Smooth muscle cell (in vitro differentiated cells): ENCODE data around the gene ZNF286A. TPM values are rescaled to one million over a fixed set of nuclear protein-coding genes. Genes with fewer than 3 reads are reported as not detected.
"Not testable (repeated sequence)": the region's sequence is repeated elsewhere in the genome, so short reads cannot be mapped to it uniquely, and the experiment has no call there.

Source experiments
- DNase-seq: peaks from one replicate; lab custom pipeline; 2025; ENCODE audit not compliant: unreplicated experiment; lab: John Stamatoyannopoulos, UW
- H2AFZ ChIP-seq: fragments of 200-600 bp; sonication (generic); 2 replicates; pipeline ENCODE4 v1.6.0; 2016; ENCODE audit warnings: antibody characterized with exemption, low read depth, mild to moderate bottlenecking
- H3F3A ChIP-seq: fragments of 200-600 bp; sonication (generic); 2 replicates; pipeline ENCODE4 v1.6.0; 2017; ENCODE audit warnings: antibody characterized with exemption, low read depth
- H3K27ac ChIP-seq: fragments of 200-600 bp; sonication (generic); 2 replicates; pipeline ENCODE4 v1.5.1; 2016; ENCODE audit warnings: low read depth, mild to moderate bottlenecking
- H3K27me3 ChIP-seq: fragments of 200-600 bp; sonication (generic); 2 replicates; pipeline ENCODE4 v1.6.1; 2016; ENCODE audit warnings: low read depth, mild to moderate bottlenecking
- H3K36me3 ChIP-seq: fragments of 200-600 bp; sonication (generic); 2 replicates; pipeline ENCODE4 v1.5.1; 2016; ENCODE audit warnings: low read depth
- H3K4me1 ChIP-seq: fragments of 200-600 bp; sonication (generic); 2 replicates; pipeline ENCODE4 v1.5.1; 2016; ENCODE audit warnings: low read depth
- H3K4me2 ChIP-seq: fragments of 200-600 bp; sonication (generic); 2 replicates; pipeline ENCODE4 v1.6.0; 2016; ENCODE audit warnings: mild to moderate bottlenecking
- H3K4me3 ChIP-seq: fragments of 200-600 bp; sonication (generic); 2 replicates; pipeline ENCODE4 v1.5.1; 2016; ENCODE audit warnings: mild to moderate bottlenecking
- H3K79me2 ChIP-seq: fragments of 200-600 bp; sonication (generic); 2 replicates; pipeline ENCODE4 v1.6.0; 2016; ENCODE audit warnings: low read depth, mild to moderate bottlenecking
- H3K9ac ChIP-seq: fragments of 200-600 bp; sonication (generic); 2 replicates; pipeline ENCODE4 v1.6.0; 2016; ENCODE audit warnings: low read depth
- H3K9me3 ChIP-seq: fragments of 200-600 bp; sonication (generic); replicated peaks from 2 replicates; pipeline ENCODE4 v1.5.1; 2016; ENCODE audit warnings: low read depth
- H4K20me1 ChIP-seq: fragments of 200-600 bp; sonication (generic); 2 replicates; pipeline ENCODE4 v1.6.0; 2016; ENCODE audit warnings: low read depth
- CTCF ChIP-seq: fragments of 200-600 bp; sonication (generic); IDR thresholded peaks from 2 replicates; pipeline ENCODE4 v1.5.1; 2017; ENCODE audit warnings: borderline replicate concordance, mild to moderate bottlenecking, antibody characterized with exemption; ENCODE audit not compliant: insufficient read depth, poor library complexity, severe bottlenecking
- WGBS: methylation state at CpG from one replicate; pipeline ENCODE4 v1.1.7; 2016; ENCODE audit warnings: low lambda C conversion rate; 5-methylcytosine and 5-hydroxymethylcytosine counted together
- polyA plus RNA-seq: library from polyadenylated mRNA; unstranded; fragments of >200 nt; fragmentation: Nextera tagmentation; extraction: Ambion mirVana; gene quantifications from 2 replicates; pipeline ENCODE4 v1.2.1, GENCODE V29; 2016
- total RNA-seq: library from RNA; depleted of rRNA; stranded (reverse); fragments of >200 nt; gene quantifications from 2 replicates; pipeline ENCODE4 v1.2.3, GENCODE V29; 2014

The ZNF286A gene
- total and polyA plus RNA-seq, 2 experiments from 2014 or later, result 9.2 to 52.8 TPM

- no peaks in the 10 kb centered on the region for H3K79me2 ChIP-seq
- H3K9ac ChIP-seq, result no peak overlapping the region
- DNase-seq, result no peak
- no peaks in the 10 kb centered on the region for H3K9me3 ChIP-seq
- no peak overlapping the region for H2AFZ ChIP-seq
- no peaks in the 10 kb centered on the region for H4K20me1 ChIP-seq
- H3F3A ChIP-seq, result no peaks in the 10 kb centered on the region
- no peaks in the 10 kb centered on the region for H3K36me3 ChIP-seq
- no peaks in the 10 kb centered on the region for H3K27me3 ChIP-seq
- no peak for TF ChIP-seq CTCF
- H3K4me3 ChIP-seq, result no peak overlapping the region
- no peaks in the 10 kb centered on the region for H3K4me1 ChIP-seq
- H3K4me2 ChIP-seq, result no peak overlapping the region
- H3K27ac ChIP-seq, result no peak overlapping the region
- 96% methylated on average over 7 of the region's 7 CpGs for WGBS
These were observed 43.4 kb downstream of the ZNF286A start for GRCh38 chr17:15742921-15743320.

GRCh38 chr17:15744074-15744676, 44.6 kb downstream of the ZNF286A start:
- Histone ChIP-seq H3K79me2 (no peaks in the 10 kb centered on the region), H3K9ac (no peak overlapping the region), H3K4me2 (no peak overlapping the region), H3K4me1 (no peaks in the 10 kb centered on the region), H3K27me3 (no peaks in the 10 kb centered on the region), H3K4me3 (no peak overlapping the region), H3K9me3 (no peaks in the 10 kb centered on the region), H3F3A (no peaks in the 10 kb centered on the region), H2AFZ (no peak overlapping the region), H3K36me3 (no peaks in the 10 kb centered on the region), H3K27ac (no peak overlapping the region), H4K20me1 (no peaks in the 10 kb centered on the region)
- 81% methylated on average over 7 of the region's 7 CpGs for WGBS
- no peak for DNase-seq
- no peak for TF ChIP-seq CTCF

- Histone ChIP-seq H3K9ac (no peak overlapping the region), H3F3A (no peaks in the 10 kb centered on the region), H3K79me2 (no peaks in the 10 kb centered on the region), H2AFZ (no peak overlapping the region), H4K20me1 (no peaks in the 10 kb centered on the region), H3K36me3 (no peaks in the 10 kb centered on the region), H3K4me3 (no peak overlapping the region), H3K4me2 (no peak overlapping the region), H3K9me3 (no peaks in the 10 kb centered on the region), H3K27me3 (no peaks in the 10 kb centered on the region), H3K4me1 (no peaks in the 10 kb centered on the region), H3K27ac (no peak overlapping the region)
- 76% methylated on average over 2 of the region's 2 CpGs for WGBS
- no peak for TF ChIP-seq CTCF
- no peak for DNase-seq
These were observed 45.3 kb downstream of the ZNF286A start for GRCh38 chr17:15744885-15745284.

GRCh38 chr17:15749403-15749802, 49.9 kb downstream of the ZNF286A start:
- H3K27ac ChIP-seq, H3F3A ChIP-seq, H3K4me1 ChIP-seq, H3K36me3 ChIP-seq, H3K4me2 ChIP-seq, H2AFZ ChIP-seq, H3K79me2 ChIP-seq, DNase-seq, H4K20me1 ChIP-seq, H3K9me3 ChIP-seq, H3K27me3 ChIP-seq, H3K9ac ChIP-seq, H3K4me3 ChIP-seq: not testable (repeated sequence)
- WGBS, result 97% methylated on average over 26 of the region's 36 CpGs

GRCh38 chr17:15768865-15769533, 69.4 kb downstream of the ZNF286A start:
- WGBS, result 87% methylated on average over 9 of the region's 14 CpGs
- not testable (repeated sequence) for H3K4me2 ChIP-seq, H3K27me3 ChIP-seq, H3K36me3 ChIP-seq, H3F3A ChIP-seq, H3K4me1 ChIP-seq, H3K27ac ChIP-seq, H3K9ac ChIP-seq, H4K20me1 ChIP-seq, H3K79me2 ChIP-seq, H3K4me3 ChIP-seq, DNase-seq, H2AFZ ChIP-seq, H3K9me3 ChIP-seq
